ELF-1 (cell line): ENCODE results near the gene ZIK1.

Source experiments
- DNase-seq: peaks from one replicate; pipeline ENCODE4 v3.0.0-alpha.2; 2016; ENCODE audit warnings: low read depth, low spot score

Gene ZIK1

DNA sequence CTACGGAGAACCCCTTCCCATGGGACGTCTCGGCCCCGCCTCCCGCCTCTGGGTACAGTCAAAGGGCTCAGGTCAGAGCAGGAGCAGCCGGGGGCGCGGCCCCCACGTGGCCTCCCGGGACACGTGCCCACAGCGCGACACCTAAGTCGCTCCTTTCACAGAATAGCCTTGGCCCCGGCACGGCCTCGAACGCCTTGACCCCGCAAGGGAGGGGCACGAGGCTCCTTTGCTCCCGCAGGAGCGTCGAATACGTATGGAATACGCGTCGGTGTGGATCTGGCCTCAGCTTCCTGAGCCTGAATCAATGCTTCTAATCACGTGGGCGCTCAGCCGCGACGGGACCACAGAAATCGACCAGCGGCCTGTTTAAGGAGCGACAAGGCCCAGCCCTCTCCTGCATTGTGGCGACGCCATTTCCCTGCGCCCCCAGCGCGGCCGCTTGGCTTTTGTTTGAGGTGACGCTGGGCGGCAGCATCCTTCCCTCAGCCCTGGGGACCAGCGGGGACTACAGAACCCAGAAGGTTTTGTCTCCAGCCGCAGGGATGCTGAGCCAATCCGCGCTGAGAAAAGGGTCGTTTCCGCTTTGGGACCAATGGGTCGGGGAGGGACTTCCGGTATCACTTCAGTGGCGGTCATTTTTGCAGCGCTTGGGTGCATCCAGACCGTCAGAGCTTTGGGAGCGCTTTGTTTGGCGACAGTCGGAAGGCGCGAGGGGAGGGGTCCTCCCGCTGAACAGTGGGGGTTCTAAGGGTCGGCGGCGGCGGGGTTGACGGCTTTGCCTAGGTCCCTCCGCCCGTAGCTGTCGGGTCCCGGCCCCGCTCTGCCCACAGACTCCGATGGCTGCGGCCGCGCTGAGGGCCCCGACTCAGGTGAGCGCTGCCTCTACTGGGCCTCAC lies at the start of gene ZIK1:
Gene ZIK1 (plus strand): TSS at position 625 of the 896 bp plus-strand sequence. CDS start 212 bp downstream, at position 837.
- DNase-seq, result peak; percentile 96

DNA sequence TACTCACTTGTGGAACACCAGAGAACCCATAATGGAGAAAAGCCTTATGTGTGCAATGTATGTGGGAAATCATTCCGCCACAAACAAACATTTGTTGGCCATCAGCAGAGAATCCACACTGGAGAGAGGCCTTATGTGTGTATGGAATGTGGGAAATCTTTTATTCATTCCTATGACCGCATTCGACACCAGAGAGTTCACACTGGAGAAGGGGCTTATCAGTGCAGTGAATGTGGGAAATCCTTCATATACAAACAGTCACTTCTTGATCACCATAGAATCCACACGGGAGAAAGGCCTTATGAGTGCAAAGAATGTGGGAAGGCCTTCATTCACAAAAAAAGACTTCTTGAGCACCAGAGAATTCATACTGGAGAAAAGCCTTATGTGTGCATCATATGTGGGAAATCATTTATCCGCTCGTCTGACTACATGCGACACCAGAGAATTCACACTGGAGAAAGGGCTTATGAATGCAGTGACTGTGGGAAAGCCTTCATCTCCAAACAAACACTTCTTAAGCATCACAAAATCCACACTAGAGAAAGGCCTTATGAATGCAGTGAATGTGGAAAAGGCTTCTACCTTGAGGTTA lies 45.9 kb upstream of the ZIK1 start:
- DNase-seq, result peak; percentile 4

DNA sequence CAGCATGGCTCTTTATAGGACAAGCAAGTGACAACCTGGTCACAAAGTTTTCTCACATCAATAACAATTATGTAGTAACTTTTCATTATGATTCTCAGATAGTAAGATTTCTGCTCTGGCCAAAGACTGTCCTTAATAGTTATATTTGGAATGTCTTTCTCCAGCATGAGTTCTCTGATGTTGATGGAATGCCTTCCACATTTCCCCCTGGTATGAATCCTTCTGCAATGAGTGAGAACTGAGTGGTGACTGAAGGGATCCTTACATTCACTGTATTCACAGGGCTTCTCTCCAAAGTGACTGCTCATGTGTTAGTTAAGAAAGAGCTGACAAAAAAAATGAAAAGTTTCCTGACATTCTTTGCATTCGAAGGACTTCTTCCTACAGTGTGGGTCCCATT lies 37.4 kb upstream of the ZIK1 start:
- no peak for DNase-seq

DNA sequence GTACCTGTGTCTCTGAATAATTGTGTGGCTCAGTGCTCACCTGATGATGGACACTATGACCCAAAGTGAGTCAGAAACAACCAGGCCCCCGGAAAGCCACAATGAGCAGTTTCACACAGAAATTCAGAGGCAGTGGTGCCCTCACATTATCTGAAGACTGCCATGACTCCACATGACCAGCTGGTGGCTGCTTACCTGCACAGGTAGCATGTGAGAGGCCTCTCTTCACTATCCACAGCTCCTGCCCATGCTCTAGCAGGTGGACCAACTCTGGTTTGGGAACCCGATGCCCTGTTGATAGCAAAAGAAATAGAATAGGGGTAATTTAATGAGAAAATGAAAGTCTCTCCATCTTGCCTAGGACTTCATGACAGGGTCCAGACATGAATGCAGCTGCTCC lies 31.5 kb upstream of the ZIK1 start:
- no peak for DNase-seq

DNA sequence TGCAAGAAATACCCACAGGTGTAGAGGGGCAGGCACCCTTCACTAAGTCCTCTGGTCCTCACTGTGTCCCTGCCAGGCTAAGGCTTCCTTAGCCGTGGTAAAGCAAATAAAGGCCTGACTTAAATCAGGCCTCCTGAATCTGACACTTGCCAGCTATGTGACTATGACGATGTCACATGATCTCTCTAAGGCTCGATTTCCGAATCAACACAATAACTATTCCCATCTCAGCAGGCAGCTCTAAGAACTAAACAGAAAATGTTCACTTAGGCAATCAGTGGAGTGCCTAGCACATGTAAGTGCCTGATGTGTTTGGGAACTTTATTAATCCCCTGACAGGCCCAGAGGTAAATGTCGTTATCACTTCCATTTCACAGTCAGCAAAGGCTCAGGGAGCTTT lies 26.3 kb upstream of the ZIK1 start:
- no peak for DNase-seq

DNA sequence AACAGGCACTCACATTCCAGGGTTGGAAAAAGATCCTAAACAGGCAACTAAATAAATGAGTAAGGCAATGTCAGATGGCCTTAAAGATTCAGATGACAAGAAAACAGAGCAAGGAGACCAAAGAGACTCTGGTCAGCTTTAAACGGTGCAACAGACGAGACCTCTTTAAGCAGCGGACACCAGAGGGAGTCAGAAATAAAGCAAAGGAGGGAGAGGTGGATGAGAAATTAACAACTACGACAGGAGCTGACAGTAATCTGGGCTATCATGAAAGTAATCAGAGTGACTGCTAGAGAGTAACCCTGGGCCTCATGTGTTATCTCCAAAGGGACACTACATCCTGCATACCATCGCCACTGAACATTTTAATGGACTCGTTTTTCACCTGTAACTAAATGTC lies 25.4 kb upstream of the ZIK1 start:
- DNase-seq, result no peak

DNA sequence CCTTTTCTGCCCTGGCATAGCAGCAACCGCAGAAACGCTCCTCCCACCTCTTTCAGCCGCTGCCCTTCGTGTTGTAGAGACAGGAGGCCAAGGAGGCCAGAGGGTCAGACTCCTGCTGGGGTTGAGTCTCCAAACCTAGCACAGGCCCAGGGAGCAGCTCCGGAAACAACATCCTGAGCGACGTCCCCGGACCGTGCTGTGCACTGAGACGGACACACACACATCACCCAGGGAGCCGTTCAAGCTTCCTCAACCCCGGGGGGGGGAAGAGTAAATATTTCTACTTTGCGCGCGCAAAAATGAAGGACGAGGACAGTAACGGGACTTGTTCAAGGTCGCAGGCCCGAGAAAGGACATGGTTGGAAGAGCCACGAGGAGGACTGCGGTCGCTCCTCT lies 24.9 kb upstream of the ZIK1 start:
- peak; percentile 33 for DNase-seq

DNA sequence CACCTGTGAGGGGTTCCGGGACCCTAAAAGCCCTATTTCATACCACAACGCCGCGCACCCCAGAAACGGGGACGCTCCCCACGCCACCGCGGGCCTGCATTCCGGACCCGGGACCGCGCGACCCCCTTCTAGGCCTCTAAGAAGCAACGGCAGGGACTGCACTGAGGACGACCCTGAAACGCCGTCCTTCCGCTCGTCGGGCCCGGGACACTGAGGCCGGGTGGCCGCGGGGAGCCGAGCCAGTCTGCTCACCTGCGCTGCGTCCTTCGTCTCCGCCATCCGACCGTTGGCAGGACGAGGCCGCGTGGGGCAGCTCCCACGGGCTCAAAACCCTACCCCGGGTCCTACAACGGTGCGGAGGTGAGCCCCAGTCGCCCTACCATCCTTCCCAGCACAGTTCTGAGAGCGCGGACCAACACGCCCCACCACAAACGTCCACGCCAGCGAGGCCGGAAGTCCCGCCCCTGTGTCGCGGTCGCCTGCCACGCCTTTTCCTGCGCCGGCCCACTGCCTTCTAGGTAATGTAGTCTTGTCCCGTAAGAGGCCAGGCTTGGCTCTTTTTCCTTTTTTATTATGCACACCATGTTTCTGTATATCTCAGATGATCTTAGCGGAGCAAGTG lies 24.4 kb upstream of the ZIK1 start, which contains the start of gene ZNF550:
Gene ZNF550 (minus strand): TSS at position 460 of the 622 bp plus-strand sequence. CDS start 181 bp downstream, at position 279.
- DNase-seq, result peak; percentile 88

DNA sequence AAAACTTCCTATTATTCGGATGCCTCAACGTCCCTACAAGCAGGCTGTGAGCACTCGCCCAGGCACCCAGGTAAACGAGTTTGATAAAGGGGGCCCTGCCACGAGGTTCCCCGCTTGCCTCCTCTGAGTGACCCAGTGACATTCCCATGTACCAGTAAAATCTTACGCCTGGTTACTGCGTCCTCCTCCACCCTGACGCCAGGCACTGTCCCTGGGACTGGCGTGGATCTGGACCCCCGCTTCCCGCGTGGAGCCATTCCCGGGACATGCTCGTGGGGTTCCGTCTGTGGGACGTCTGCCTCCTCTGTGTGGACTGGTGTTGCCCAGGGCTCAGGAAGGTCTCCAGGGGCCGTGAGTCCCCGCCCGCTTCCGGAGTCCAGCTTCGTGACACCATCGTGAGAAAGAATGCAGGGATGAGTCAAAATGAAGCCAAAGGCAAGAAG lies 23.9 kb upstream of the ZIK1 start:
- DNase-seq, result no peak

DNA sequence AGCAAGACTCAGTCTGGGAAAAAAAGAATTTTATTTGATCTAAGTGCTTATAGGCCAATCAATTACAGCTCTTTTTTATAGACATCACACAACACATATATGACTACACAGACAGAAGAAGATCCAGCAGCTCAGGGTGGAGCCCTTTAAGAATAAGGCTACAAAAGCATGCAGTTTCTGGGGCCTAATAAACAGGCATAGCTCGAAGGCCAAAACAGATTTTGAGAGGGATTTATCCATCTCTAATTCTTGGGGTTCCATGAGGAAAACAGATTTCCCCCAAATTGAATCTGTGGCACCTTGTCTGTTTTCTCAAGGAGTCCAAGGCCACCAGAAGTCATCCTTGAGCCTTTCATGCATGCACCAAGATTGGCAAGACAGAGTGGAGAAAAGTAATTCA lies 20.4 kb upstream of the ZIK1 start:
- DNase-seq, result no peak

DNA sequence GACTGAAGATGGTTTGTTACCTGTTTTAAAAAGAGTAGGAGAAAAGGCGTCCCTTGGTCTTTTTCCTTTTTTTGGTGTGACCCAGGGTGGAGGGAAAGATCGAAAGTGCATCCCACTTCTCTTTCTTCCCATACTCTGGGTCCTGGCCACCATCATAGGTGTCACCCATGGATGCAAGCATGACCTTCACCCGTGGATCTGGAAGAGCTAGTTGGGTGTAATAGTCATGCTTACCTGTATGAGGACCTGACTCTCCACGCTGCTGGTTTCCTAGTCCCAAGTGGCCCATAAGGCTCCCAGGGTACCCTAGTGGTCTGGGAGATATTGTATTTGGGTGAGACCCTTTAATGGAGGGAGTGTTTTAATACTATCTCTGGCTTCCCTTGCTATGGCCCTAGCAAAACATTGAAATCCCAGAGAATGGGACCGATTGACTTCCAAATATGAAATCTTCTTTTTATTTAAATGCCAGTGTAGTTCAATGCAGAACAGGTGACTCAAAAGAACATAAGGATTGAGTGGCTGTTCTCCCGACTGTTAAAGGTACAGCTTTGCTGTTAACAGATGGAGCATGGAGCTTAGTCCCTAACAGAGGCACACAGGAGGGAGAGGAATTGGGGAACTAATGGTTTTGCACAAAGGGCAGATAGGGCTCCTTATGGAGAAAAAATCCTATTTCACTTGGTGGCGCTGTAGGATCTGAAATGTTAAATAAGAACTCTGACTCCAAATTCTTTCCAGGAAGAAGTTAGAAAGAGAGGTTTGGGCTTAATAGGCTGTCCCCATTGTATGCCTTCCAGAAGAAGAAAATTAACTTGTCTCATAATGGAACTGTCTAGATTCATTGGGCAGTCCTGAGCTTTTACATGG lies 17.3 kb upstream of the ZIK1 start:
- DNase-seq, result no peak

DNA sequence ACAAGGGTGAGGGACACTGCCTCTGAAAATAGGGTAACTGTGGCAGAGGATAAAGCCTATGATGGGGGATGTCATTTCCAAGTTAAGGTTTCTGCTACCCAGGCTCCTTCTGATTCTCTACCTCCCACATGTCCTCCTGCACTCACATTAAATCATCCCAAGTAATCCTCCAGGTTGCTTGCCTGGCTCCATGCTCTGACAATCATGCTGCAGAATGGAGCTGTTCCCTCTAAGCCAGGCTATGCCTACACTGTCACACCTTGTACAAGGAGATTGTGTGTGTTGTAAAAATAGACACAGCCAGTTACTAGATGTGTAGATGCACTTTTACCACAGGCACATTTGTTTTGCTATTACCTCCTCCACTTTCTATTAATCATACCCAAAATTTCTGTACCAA lies 13.2 kb upstream of the ZIK1 start:
- no peak for DNase-seq

DNA sequence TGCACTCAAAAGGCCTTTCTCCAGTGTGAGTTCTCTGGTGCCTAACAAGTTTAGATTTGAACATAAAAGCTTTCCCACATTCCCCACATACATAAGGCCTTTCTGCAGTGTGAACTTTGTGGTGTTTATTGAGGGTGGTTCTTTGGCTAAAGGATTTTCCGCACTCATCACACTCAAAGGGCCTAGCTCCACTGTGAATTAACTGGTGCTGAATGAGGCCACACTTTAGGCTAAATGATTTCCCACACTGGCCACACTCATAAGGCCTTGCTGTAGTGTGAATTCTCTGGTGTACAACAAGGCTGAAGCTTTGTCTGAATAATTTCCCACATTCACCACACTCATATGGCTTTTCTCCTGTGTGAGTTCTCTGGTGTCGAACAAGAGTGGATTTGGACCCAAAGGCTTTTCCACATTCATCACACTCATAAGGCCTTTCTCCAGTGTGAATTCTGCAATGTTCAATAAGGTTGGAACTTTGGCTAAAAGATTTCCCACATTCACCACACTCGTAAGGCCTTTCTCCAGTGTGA lies 11.5 kb upstream of the ZIK1 start:
- DNase-seq, result no peak

DNA sequence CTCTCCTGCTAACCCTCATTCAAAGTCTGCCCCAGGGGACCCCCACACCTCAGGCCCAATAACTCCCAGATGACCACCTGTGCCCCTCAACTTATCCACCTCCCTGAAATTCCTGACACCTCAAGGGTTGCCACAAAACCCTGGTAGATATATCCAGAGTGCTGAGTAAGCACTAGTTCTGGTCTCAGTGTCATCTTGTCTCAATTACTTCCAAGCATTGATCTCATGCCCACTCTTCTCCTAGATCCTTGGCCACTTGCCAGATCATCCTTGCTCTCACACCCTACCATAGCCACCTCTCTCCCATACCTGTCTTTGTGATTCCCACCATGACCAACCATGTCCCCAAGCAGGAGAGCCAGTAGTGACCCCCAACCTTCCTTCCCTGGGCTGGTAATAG lies 7.3 kb upstream of the ZIK1 start:
- DNase-seq, result no peak

DNA sequence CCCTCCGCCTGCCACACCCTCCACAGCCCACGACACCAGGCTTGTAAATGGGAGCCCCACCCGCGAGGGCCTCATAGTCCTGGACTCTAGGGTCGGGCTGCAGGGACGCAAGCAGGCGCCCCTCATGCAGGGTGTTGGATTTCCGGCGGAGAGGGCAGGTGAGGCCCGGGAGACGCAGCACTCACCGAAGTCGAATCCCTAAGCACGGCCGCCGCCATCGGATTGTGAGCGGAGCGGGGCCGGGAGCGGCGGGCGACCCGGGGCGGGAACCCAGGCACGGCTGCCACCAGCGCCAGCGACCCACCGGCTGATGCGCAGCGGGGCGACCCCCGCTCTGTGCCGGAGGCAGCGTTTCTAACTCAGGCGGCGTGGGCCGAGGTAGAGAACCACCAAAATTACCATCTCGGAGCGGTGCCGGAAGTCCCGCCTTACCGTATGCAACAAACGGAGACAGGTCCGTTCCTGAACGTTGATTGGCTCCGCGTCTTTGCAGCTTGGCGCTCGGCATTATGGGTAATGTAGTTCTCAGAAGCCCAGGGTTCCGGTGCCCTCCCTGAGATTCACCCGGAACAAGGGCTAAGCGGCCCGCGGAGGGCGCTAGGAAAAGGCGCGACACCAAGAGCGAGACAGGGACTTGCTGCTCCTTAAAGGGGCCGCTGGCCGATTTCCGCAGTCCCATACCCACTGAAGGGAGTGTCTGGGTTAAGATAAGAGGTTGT lies 5.3 kb upstream of the ZIK1 start, which contains the start of gene ZNF416:
Gene ZNF416 (minus strand): TSS at position 425 of the 719 bp plus-strand sequence. CDS start 207 bp downstream, at position 218.
- peak; percentile 99 for DNase-seq

DNA sequence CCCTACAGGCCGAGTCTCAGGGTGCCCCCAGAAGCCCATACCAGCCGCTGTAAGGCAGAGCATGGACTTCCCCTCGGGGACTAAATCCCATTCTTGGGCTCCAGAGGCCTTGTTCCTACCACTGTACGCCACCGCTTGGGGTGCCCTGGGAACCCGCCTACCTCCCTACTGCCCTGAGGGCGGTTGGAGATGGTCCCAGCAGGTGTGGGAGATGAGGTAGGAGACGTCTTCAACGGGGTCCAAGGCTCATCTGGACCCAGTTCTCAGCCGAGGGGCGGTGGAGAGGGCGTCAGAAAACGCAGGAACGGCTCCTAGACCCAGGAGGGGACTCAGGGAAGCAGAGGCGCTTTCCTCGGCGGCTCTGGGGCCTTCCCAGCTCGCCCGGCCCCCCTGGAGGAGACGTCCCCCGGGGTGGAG lies 833 bp upstream of the ZIK1 start:
- no peak for DNase-seq

DNA sequence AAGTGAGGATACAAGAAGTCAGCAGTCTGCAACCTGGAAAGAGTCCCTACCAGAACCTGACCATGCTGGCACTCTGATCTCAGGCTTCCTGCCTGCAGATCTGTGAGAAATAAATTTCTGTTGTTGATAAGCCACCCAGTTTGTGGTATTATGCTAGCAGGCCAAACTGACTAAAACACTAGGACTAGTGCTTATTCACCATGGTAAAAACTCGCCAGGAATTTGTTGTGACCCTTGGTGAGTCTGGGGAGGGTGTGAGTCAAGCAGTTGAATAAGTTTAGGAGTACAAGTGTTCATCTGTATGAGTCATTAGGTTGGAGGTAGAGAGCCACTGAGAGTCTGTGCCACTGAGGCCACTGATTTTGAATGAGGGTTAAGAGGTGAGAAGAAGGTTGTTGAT lies 3.6 kb downstream of the ZIK1 start:
- DNase-seq, result no peak

DNA sequence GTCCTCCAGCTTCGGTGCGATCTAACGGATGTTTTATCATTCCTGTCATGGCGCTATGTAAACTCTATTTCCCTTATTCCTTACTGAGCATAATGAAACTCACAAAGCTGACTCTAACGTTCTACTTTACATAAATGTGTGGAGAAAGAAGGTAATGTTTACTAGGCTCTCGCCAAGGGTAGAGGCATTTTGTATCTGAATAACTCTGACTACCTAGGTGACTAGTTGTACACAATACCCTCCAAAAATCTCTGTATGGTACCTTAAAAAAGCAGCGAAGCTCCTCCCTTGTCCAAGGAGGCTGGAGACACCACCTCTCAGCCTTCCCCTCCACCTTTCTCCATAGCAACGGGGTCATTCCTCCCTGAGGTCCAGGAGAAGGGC lies 15.4 kb downstream of the ZIK1 start:
- no peak for DNase-seq

DNA sequence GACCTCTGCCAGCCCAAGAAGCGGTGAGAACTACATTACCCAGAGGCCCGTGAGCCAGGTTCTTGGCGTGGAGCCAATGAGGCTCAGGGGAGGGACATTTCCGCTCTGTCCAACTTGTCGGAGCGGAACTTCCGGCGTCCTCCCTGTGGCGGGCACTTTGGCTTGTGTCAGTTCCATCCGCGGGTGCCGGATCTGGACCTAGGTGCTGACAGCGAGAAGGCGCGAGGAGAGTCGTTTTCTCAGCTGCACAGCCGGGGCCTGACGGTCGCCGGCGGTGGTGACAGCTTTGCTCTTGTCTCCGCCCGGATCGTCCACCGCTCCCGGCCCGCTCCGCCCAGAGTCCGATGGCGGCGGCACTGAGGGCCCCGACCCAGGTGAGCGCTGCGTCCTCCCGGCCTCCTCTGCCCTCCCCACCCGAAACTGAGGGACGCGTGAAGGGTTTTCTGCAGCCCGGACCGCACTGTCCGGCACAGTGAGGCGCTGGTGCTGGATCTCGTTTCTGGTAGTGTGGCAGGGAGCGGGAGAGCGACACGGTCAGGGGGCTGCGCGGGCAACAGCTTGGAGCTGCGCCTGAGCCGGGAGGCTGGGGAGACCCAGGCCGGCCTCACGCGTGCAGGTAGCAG lies 15.9 kb downstream of the ZIK1 start, which contains the start of gene ZNF530:
Gene ZNF530 (plus strand): TSS at position 125 of the 623 bp plus-strand sequence. CDS start 4,461 bp downstream, outside the sequence.
- peak; percentile 91 for DNase-seq

DNA sequence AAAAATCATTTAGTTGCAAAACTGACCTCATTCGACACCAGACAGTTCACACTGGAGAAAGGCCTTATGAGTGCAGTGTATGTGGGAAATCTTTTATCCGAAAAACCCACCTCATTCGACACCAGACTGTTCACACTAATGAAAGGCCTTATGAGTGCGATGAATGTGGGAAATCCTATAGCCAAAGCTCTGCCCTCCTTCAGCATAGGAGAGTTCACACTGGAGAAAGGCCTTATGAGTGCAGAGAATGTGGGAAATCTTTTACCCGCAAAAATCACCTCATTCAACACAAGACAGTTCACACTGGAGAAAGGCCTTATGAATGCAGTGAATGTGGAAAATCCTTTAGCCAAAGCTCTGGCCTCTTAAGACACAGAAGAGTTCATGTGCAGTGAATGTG lies 23.0 kb downstream of the ZIK1 start:
- no peak for DNase-seq
